K562 (cell line): ENCODE data around the gene EXOC3L1. TPM values are rescaled to one million over a fixed set of nuclear protein-coding genes. Genes with fewer than 3 reads are reported as not detected.
A peak's percentile ranks its signal among the peaks of the same experiment; 100 is the strongest.

ENCODE experiments used
- ATAC-seq: fragments of 200-7000 bp; cut with Tn5 transposase; 3 replicates; pipeline ENCODE4 v1.9.1; 2020; ENCODE audit warnings: moderate library complexity
- BruUV-seq: library from RNA; stranded (reverse); fragments of 400-500 nt; replicated peaks from 2 replicates; lab custom pipeline; 2021; lab: Mats Ljungman, UMichigan
- CTCF ChIA-PET: fragments of 300-600 bp; formaldehyde crosslinking; extraction: SDS; loops from one replicate; lab custom pipeline; 2021; ENCODE audit warnings: low intra/inter-chr PET ratio; lab: Yijun Ruan, JAX
- POLR2A ChIA-PET: fragments of 300-600, 350-650 bp; sonication (Branson Sonifier 250); formaldehyde crosslinking; extraction: SDS; loops from one replicate; lab custom pipeline; 2021; ENCODE audit warnings: antibody characterized with exemption, inconsistent platforms; lab: Yijun Ruan, JAX
- DNase-seq, 4 experiments: peaks; one replicate each; pipeline versions ENCODE4 v3.0.0 to v3.0.0-alpha.2; 2011 to 2018; ENCODE audit warnings: low spot score in 3 of 4, mixed read lengths in 3 of 4; ENCODE audit errors: extremely low read depth in 1 of 4
- FAIRE-seq: peaks from 2 replicates; lab custom pipeline; 2011; peaks lifted over from hg19 to GRCh38; lab: Jason Lieb, UNC
- H2AFZ ChIP-seq: 2 replicates; pipeline ENCODE4 v1.6.0; 2011; ENCODE audit warnings: low read depth, low read length, control low read depth, inconsistent platforms
- H3K27ac ChIP-seq: fragments of 200-600 bp; 3 replicates; pipeline ENCODE4 v1.8.0; 2011; ENCODE audit warnings: low read depth, mild to moderate bottlenecking, control low read depth, inconsistent platforms, low read length, moderate library complexity, mixed read lengths; ENCODE audit errors: extremely low read depth
- H3K27me3 ChIP-seq, 2 experiments: fragments of 300-600 bp in 1 of 2; 2 replicates in 1 of 2; 3 replicates in 1 of 2; pipeline versions ENCODE4 v1.6.0 to v1.8.0; 2011; ENCODE audit warnings: inconsistent platforms in 2 of 2, low read length in 2 of 2, mild to moderate bottlenecking in 1 of 2, mixed read lengths in 1 of 2, moderate library complexity in 1 of 2; ENCODE audit not compliant: control insufficient read depth in 2 of 2, insufficient read depth in 2 of 2
- H3K36me3 ChIP-seq: fragments of 300-600 bp; 3 replicates; pipeline ENCODE4 v1.8.0; 2011; ENCODE audit warnings: mild to moderate bottlenecking, low read length, inconsistent platforms; ENCODE audit not compliant: control insufficient read depth, insufficient read depth
- H3K4me1 ChIP-seq, 2 experiments: fragments of 200-600 bp in 1 of 2; replicated peaks in 1 of 2; 2 replicates in 1 of 2; 3 replicates in 1 of 2; pipeline versions ENCODE4 v1.5.1 to v1.8.0; 2011; ENCODE audit warnings: inconsistent platforms in 2 of 2, low read length in 2 of 2, mild to moderate bottlenecking in 1 of 2, mixed read lengths in 1 of 2, moderate library complexity in 1 of 2; ENCODE audit not compliant: control insufficient read depth in 2 of 2, insufficient read depth in 2 of 2
- H3K4me2 ChIP-seq: 2 replicates; pipeline ENCODE4 v1.6.1; 2011; ENCODE audit warnings: low read length, control low read depth, inconsistent platforms, mixed read lengths; ENCODE audit not compliant: insufficient read depth
- H3K4me3 ChIP-seq: fragments of 200-600 bp; sonication (generic), shearing (Covaris generic); 2 replicates; pipeline ENCODE4 v1.5.1; 2016; ENCODE audit warnings: control low read depth, inconsistent platforms
- H3K79me2 ChIP-seq: fragments of 200-600 bp; 3 replicates; pipeline ENCODE4 v1.8.0; 2011; ENCODE audit warnings: low read length, inconsistent platforms; ENCODE audit not compliant: control insufficient read depth, insufficient read depth
- H3K9ac ChIP-seq, 2 experiments: 2 replicates each; pipeline versions ENCODE4 v1.6.0 to v1.6.1; 2011; ENCODE audit warnings: low read depth in 2 of 2, low read length in 2 of 2, control low read depth in 1 of 2, inconsistent platforms in 1 of 2, mild to moderate bottlenecking in 1 of 2, mixed read lengths in 1 of 2; ENCODE audit not compliant: insufficient read depth in 1 of 2
- H3K9me1 ChIP-seq: one replicate; pipeline ENCODE4 v1.6.0; 2011; ENCODE audit warnings: inconsistent platforms, mild to moderate bottlenecking, low read length, moderate library complexity; ENCODE audit not compliant: control insufficient read depth, insufficient read depth
- H3K9me3 ChIP-seq: replicated peaks from 2 replicates; pipeline ENCODE4 v1.5.1; 2011; ENCODE audit warnings: low read depth, low read length, inconsistent platforms; ENCODE audit not compliant: control insufficient read depth, insufficient read depth
- H4K20me1 ChIP-seq: replicated peaks from 2 replicates; pipeline ENCODE4 v1.6.1; 2011; ENCODE audit warnings: low read length, inconsistent platforms, mixed read lengths; ENCODE audit not compliant: control insufficient read depth, insufficient read depth
- HMGN3 ChIP-seq: IDR thresholded peaks from 2 replicates; pipeline ENCODE4 v1.6.1; 2011; ENCODE audit warnings: borderline replicate concordance, low read depth, mild to moderate bottlenecking, mixed read lengths, low read length; ENCODE audit not compliant: insufficient read length; ENCODE audit errors: extremely low read depth
- MEIS2 ChIP-seq: fragments of 450-650 bp; IDR thresholded peaks from 2 replicates; pipeline ENCODE4 v1.6.1; 2014; ENCODE audit warnings: mild to moderate bottlenecking; ENCODE audit not compliant: partially characterized antibody
- NFE2 ChIP-seq: IDR thresholded peaks from 2 replicates; pipeline ENCODE4 v1.6.1; 2014; ENCODE audit warnings: antibody characterized with exemption, low read depth
- PTBP1 ChIP-seq: fragments of 200-400 bp; formaldehyde crosslinking; IDR thresholded peaks from 2 replicates; pipeline ENCODE4 v1.6.1; 2017; ENCODE audit warnings: low read depth, low read length
- TAF15 ChIP-seq: fragments of 200-400 bp; formaldehyde crosslinking; IDR thresholded peaks from 2 replicates; pipeline ENCODE4 v1.6.1; 2017; ENCODE audit warnings: mild to moderate bottlenecking, low read depth, low read length, moderate library complexity
- ZKSCAN8 ChIP-seq: fragments of 200-800 bp; sonication (Bioruptor generic); IDR thresholded peaks from 2 replicates; pipeline ENCODE4 v1.6.1; 2016; ENCODE audit warnings: missing genetic modification characterization, missing compliant biosample characterization
- ZNF121 ChIP-seq: sonication (generic); formaldehyde crosslinking; conservative IDR thresholded peaks from 2 replicates; pipeline ENCODE4 v1.8.0; 2022; ENCODE audit warnings: missing genetic modification reagents
- ZNF134 ChIP-seq: fragments of 250-450 bp; sonication (Bioruptor Pico); conservative IDR thresholded peaks from 2 replicates; pipeline ENCODE4 v1.4.0; 2020
- ZNF316 ChIP-seq: fragments of 450-650 bp; IDR thresholded peaks from 2 replicates; pipeline ENCODE4 v1.6.1; 2016
- ZNF57 ChIP-seq: fragments of 450-650 bp; formaldehyde crosslinking; IDR thresholded peaks from 2 replicates; pipeline ENCODE4 v1.4.0; 2020; ENCODE audit warnings: mild to moderate bottlenecking, moderate library complexity
- WGBS: fragments of 100-300 bp; shearing (Covaris generic); methylation state at CpG from one replicate; pipeline ENCODE4 v1.1.6; 2016; ENCODE audit warnings: low coverage, mixed read lengths; ENCODE audit not compliant: insufficient coverage; ENCODE audit errors: missing lambda C conversion rate; 5-methylcytosine and 5-hydroxymethylcytosine counted together
- in situ Hi-C: fragments of 300-500 bp; cut with MboI; formaldehyde crosslinking; loops from 4 replicates; pipeline ENCODE4 v1.15.0; 2018; ENCODE audit warnings: inconsistent platforms, mixed read lengths
- intact Hi-C: fragments of 100-400 bp; cut with micrococcal nuclease; formaldehyde crosslinking; loops from 2 replicates; pipeline ENCODE4 v1.14.2; 2022
- polyA plus RNA-seq, 8 experiments: library from polyadenylated mRNA; depleted of rRNA in 4 of 8; stranded (reverse) in 5 of 8; unstranded in 3 of 8; fragments of >200 nt; fragmentation: Nextera tagmentation in 2 of 8; fragmentation: Illumina TruSeq in 1 of 8; extraction: Ambion mirVana in 2 of 8; extraction: Trizol in 1 of 8; gene quantifications; 2 replicates each; pipeline versions ENCODE4 v1.2.1 to v1.2.3, GENCODE V29; 2011 to 2014; ENCODE audit warnings: inconsistent platforms in 1 of 8, missing spikeins in 1 of 8
- total RNA-seq, 7 experiments: library from RNA; depleted of rRNA in 6 of 7; stranded (reverse); fragments of >200 nt in 6 of 7; fragmentation: Illumina TruSeq in 2 of 7; extraction: Trizol in 2 of 7; gene quantifications; 2 replicates each; pipeline versions ENCODE4 v1.2.1 to v1.2.3, GENCODE V29; 2011 to 2021; ENCODE audit warnings: low replicate concordance in 1 of 7
- TF ChIP-seq, protein P1 (sequence below), 2 experiments: fragments of 450-650 bp; IDR thresholded peaks; 2 replicates each; pipeline ENCODE4 v1.6.1; 2016; ENCODE audit warnings: mild to moderate bottlenecking in 2 of 2, borderline replicate concordance in 1 of 2, low read depth in 1 of 2, moderate library complexity in 1 of 2

The EXOC3L1 gene
- total and polyA plus RNA-seq, 9 of the 15 experiments (the other 6 are each of a cell fraction or from before 2014, with no cell fraction given) = 0.08 TPM; not detected in 8

DNA sequence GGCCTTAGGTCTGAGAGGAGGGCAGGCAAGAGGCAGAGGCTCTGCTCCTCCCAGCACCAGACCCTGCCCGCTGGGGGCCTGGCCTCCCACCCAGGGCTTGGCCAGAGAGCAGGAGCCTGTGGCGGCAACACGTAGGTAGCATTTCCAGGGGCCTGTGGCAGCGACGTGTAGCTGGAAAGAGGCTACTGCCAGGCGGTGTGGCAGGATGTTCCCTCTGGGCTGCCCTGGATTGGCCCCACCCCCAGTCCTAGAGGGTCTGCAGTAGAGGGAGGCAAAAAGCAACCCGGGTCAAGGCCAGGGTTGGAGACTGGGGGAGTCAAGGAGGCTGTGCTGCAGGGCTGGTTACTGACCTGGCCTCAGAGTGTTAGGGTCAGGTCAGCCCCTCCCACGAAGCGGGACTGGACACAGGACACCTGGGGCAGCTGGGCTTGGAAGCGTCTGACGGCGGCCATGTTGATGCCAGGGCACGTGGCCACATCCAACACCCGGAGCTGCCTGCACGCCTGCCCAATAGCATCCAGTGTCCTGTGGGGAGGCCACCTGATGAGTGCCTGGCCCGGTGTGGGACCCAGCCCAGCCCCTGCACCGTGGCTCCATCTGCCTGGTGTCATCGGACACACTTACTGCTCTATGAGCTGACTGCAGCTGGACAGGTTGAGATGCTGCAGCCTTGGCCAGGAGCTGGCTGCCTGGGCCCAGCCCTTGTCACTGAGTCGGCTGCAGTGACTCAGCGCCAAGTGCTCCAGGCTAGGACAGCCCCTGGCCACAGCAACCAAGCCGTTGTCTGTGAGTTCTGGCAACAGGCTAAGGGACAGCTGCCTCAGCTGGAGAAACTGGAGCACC is 17.5 kb upstream of the EXOC3L1 start:
- Histone ChIP-seq H4K20me1 (no peaks in the 10 kb centered on the region; the same call in 1 of the 2 replicates), H3K4me3 (no peak overlapping the region), H3K9me3 (no peaks in the 10 kb centered on the region), H3K27me3 (no peaks in the 10 kb centered on the region), H3K36me3 (peaks cover 25% of the 10 kb centered on the region; the same call in 2 of the 3 replicates), H3K4me2 (no peak overlapping the region), H3K27ac (no peak overlapping the region), H3K9ac (peak overlapping the region in 1 of 2 experiments; percentile 80; a peak in 3 of 4 replicates), H3K9me1 (peaks cover 3% of the 10 kb centered on the region), H3K79me2 (no peaks in the 10 kb centered on the region), H2AFZ (no peak overlapping the region), H3K4me1 (peaks cover 10 to 50% of the 10 kb centered on the region in 2 experiments; a peak in 4 of 5 replicates)
- WGBS = 53% methylated on average over 20 of the region's 21 CpGs
- peak; percentile 65 for FAIRE-seq
- CTCF ChIA-PET = no interaction called here
- BruUV-seq = no TSS peak
- DNase-seq = peak in 3 of 4 experiments; percentile 45 to 57 (median 48)
- in situ Hi-C loops = no loop called here
- POLR2A ChIA-PET = interaction anchor here (0.6 to 3.8 kb wide), 8 partner anchors 10 to 269 kb away, joined by 3 to 21 read pairs (median 5); partner anchors contain the start of genes E2F4 and TMEM208
- intact Hi-C loops = no loop called here
- ATAC-seq = peak; percentile 71
- TF ChIP-seq ZNF316 = peak; percentile 40; the same call in 1 of the 2 replicates
- peak; percentile 93 for TF ChIP-seq ZNF121
- peak; percentile 52; the same call in 1 of the 2 replicates for TF ChIP-seq NFE2
- TF ChIP-seq ZKSCAN8 (CRISPR knock-in tag) = no peak
- TF ChIP-seq MEIS2 = no peak
- TF ChIP-seq ZNF134 = no peak
- TF ChIP-seq HMGN3 = peak; percentile 9
- 0 out of 2 replicates have a peak, but pooled peaks have one; percentile 12 for TF ChIP-seq PTBP1
- TF ChIP-seq, protein P1, sequence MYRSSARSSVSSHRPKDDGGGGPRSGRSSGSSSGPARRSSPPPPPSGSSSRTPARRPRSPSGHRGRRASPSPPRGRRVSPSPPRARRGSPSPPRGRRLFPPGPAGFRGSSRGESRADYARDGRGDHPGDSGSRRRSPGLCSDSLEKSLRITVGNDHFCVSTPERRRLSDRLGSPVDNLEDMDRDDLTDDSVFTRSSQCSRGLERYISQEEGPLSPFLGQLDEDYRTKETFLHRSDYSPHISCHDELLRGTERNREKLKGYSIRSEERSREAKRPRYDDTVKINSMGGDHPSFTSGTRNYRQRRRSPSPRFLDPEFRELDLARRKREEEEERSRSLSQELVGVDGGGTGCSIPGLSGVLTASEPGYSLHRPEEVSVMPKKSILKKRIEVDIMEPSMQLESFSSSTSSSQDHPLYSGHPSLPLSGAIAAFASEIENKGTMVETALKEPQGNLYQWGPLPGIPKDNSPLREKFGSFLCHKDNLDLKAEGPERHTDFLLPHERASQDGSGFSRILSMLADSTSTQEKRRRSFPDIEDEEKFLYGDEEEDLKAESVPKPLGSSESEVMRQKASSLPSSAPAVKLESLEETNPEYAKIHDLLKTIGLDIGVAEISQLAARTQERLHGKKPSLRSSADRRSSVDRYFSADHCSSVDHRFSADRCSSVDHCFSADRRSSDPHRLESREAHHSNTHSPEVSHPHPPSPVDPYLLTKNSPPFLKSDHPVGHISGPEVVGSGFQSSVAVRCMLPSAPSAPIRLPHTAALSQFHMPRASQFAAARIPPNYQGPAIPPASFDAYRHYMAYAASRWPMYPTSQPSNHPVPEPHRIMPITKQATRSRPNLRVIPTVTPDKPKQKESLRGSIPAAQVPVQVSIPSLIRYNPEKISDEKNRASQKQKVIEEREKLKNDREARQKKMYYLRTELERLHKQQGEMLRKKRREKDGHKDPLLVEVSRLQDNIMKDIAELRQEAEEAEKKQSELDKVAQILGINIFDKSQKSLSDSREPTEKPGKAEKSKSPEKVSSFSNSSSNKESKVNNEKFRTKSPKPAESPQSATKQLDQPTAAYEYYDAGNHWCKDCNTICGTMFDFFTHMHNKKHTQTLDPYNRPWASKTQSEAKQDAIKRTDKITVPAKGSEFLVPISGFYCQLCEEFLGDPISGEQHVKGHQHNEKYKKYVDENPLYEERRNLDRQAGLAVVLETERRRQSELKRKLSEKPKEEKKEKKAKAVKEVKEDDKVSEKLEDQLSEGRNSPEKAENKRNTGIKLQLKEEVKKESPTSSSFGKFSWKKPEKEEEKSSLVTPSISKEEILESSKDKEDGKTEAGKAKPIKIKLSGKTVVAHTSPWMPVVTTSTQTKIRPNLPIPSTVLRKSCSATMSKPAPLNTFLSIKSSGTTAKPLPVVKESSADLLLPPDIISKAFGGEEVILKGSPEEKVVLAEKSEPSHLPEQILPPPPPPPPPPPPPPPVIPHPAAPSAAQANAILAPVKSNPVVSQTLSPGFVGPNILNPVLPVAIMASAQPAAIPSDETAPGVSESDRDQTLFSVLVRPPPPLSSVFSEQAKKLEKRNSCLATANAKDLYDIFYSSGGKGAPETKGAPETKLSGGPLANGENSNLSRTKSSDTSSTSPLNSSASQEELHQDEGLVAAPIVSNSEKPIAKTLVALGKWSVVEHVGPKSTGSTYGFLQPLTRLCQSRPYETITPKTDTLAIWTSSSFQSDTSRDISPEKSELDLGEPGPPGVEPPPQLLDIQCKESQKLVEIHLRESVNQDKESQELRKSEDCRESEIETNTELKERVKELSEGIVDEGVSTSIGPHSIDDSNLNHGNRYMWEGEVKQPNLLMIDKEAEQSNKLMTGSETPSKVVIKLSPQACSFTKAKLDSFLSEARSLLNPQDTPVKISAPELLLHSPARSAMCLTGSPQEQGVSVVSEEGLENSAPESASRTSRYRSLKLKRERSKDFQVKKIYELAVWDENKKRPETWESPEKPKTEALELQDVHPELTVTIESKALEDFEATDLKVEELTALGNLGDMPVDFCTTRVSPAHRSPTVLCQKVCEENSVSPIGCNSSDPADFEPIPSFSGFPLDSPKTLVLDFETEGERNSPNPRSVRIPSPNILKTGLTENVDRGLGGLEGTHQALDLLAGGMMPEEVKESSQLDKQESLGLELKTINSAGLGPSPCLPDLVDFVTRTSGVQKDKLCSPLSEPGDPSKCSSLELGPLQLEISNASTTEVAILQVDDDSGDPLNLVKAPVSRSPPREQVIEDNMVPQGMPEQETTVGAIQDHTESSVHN (IDR thresholded peaks at IDR 0.05; ENCODE audit: borderline replicate concordance in 1 of 2, low read depth in 1 of 2) = no peak
- TF ChIP-seq TAF15 = no peak
- no peak for TF ChIP-seq ZNF57 (CRISPR knock-in tag)
